ENCODE results near the gene GSE1. TPM values are rescaled to one million over a fixed set of nuclear protein-coding genes. Genes with fewer than 3 reads are reported as not detected.

GSE1 gene
- total RNA-seq, 4 donors from 2014 or later: 100 to 139 (median 120) TPM

GRCh38 chr16:85724936-85725335 lies 111.8 kb downstream of the GSE1 start:
- DNase-seq: no peak
- Histone ChIP-seq H3K4me3 (no peak overlapping the region), H3K36me3 (no peaks in the 10 kb centered on the region), H3K4me1 (peaks cover 0 to under 1% (median 0%) of the 10 kb centered on the region in 4 donors), H3K27ac (no peak overlapping the region), H3K9me3 (no peaks in the 10 kb centered on the region), H3K27me3 (no peaks in the 10 kb centered on the region)
- TF ChIP-seq POLR2A (IDR thresholded peaks at IDR 0.05) (no peak), CTCF (IDR thresholded peaks at IDR 0.05) (no peak), EP300 (IDR thresholded peaks at IDR 0.05; ENCODE audit: low read depth) (no peak), POLR2AphosphoS5 (IDR thresholded peaks at IDR 0.05) (no peak)
- 81% methylated on average over 11 of the region's 12 CpGs; no CpG with 5 or more reads in 1 of the 2 donors for WGBS, 2 donors (ENCODE audit: low coverage in 1 of 2)
- in situ Hi-C loops (cut with MboI; ENCODE audit: low pct_ligation_motif_present in 1 of 4, low pct_unique_long_range_greater_than_20kb in 1 of 4, low sequenced_read_pairs in 3 of 4) (loop anchor here in 2 of 4 donors (25.0 kb wide), 2 partner anchors 313 to 438 kb away; no protein-coding TSS in a partner anchor), intact Hi-C loops (cut with DNase I; ENCODE audit: low total_unique reads) (no loop called here)

Small RNAs within 50 kb of the gene (small RNA-seq; reads per million reads assigned to genes)
- 0 to 1.4 (median 0.27) reads per million in 4 donors for gene RN7SL381P

Other genes with a start within 250 kb of the GSE1 start
- gene GINS2, start 75.6 kb downstream of the GSE1 start, total RNA-seq: 1 to 10 TPM in 2 of 4 donors, under 1 TPM in 1, not detected in 1; 1.00 to 4.4 (median 1.2) TPM
- gene C16orf74, start 137.8 kb downstream of the GSE1 start, total RNA-seq: 1 to 10 TPM in 1 of 4 donors, under 1 TPM in 1, not detected in 2; 0.27 to 7.0 TPM
- 10 to 100 TPM; 27.9 to 40.0 (median 31.8) TPM for gene EMC8, start 186.2 kb downstream of the GSE1 start, total RNA-seq
- 1,000 to 10,000 TPM in 2 of 4 donors, 100 to 1,000 TPM in 2; 635 to 1,115 (median 865) TPM for gene COX4I1, start 186.4 kb downstream of the GSE1 start, total RNA-seq